GM20000 (cell line): ENCODE data around the gene EML5.

Source experiments
- DNase-seq: peaks from one replicate; pipeline ENCODE4 v3.0.0; 2012; ENCODE audit warnings: low spot score
- CTCF ChIP-seq: IDR thresholded peaks from 2 replicates; pipeline ENCODE4 v1.5.1; 2012; ENCODE audit warnings: mild to moderate bottlenecking, control low read depth; ENCODE audit errors: extremely low read depth, missing control alignments

Gene EML5

DNA sequence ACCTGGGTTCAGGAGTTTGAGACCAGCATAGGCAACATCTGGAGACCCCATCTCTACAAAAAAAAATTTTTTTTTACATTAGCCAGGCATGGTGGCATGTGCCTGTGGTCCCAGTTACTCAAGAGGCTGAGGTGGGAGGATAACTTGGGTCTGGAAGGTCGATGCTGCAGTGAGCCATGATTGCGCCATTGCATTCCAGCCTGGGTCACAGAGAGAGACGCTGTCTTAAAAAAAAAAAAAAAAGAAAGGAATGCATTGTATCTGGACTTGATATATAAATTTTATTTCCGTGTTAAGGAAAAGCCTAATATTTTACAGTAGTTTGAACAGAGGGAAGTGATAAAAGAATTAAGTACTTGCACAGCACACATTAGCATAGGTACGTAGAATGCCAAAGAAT is 132.7 kb downstream of the EML5 start:
- no peak for TF ChIP-seq CTCF
- no peak for DNase-seq

DNA sequence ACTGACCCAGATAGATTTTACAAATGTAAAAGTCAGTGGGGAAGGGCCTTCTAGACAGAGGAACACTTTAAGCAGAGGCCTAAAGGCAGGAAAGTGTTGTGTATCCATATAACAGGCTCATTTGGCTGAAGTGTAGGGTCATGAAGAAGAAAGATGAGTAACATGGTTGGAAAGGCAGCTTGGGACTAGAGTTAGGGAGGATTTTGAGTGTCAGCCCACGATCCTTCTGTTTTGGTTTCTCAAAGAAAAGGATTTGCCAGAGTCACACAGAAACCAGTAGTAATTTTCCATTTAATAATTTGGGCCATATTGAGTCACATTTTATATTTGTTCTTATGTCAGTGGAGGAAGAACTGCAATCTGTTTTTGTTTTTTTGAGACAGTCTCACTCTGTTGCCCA is 153.5 kb downstream of the EML5 start:
- no peak for DNase-seq
- TF ChIP-seq CTCF: no peak

- TF ChIP-seq CTCF: no peak
- DNase-seq: no peak
Measured at GRCh38 chr14:88632512-88632911, 160.2 kb downstream of the EML5 start.

GRCh38 chr14:88631091-88631490 is 161.7 kb downstream of the EML5 start:
- DNase-seq: no peak
- no peak for TF ChIP-seq CTCF

DNA sequence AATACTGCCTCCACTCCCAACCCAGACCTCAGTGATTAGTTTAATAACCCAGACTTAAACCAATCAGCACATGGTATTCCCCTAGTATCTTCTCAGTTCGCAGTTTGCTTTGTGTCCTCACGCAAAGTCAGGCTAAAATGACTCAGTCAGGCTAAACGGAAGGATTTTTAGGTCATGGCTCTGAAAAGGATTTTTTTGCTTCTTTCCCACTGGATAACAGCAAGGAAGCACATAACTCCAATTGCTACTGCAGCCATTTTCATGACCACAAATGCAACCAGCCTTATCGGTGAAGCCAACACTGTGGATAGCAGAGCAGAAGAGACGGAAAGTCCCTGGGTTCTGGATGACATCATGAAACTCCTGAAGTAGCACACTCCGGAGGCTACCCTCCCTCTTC is 162.2 kb downstream of the EML5 start:
- TF ChIP-seq CTCF: no peak
- DNase-seq: no peak

- no peak for DNase-seq
- TF ChIP-seq CTCF: no peak
Measured at GRCh38 chr14:88628462-88628861, 164.3 kb downstream of the EML5 start.

- TF ChIP-seq CTCF: no peak
Measured at GRCh38 chr14:88628033-88628432, 164.7 kb downstream of the EML5 start.

More at GRCh38 chr14:88628033-88628432, 164.7 kb downstream of the EML5 start:
- no peak for DNase-seq
